SK-N-DZ (cell line): ENCODE results near the gene ZNF136.

Experiments
- DNase-seq: peaks from one replicate; pipeline ENCODE4 v3.0.0-alpha.2; 2015; ENCODE audit warnings: low spot score

The ZNF136 gene

DNA sequence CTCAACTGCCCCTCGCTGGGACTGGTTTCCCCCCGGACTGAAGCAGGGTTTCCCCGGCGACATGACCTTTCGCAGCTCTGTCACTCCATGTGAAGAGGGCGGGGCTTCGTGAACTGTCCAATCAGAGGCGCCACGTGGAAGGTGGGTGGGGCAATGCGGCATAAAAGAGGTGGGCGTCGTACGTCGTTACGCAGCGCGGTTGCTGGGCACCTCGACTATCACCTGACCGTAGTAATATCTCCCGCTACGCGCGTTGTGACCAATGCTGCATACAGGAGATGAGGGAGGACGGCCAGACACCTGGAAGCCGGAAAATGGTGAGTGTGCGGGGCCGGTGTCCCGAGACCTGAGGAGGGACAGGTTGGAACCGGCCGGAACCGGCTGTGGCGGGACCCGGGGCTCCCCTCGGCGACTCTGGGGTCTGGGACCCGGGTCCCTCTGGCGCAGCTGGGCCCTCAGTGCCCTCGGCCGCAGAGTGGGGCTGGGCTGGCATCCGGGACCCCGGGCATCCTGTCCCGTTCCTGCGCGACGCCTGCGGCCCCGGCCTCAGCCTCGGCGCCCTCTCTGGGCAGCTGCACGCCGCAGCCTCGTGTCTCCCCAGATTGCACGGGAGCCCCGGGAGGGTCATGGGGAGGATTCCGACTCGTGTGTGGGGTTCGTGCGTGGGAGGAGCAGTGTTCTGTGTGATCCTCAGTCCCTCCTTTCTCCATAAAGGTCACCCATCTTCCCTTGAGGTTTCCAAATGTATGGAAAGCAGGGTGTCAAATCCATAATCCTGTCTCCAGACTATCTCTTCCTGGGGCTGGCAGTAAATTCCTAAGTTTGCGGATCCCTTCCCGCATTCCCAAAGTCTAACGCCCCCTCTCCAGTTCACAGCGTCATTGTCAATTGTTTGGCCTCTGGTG, 32.2 kb downstream of the ZNF136 start:
- peak; percentile 88 for DNase-seq

DNA sequence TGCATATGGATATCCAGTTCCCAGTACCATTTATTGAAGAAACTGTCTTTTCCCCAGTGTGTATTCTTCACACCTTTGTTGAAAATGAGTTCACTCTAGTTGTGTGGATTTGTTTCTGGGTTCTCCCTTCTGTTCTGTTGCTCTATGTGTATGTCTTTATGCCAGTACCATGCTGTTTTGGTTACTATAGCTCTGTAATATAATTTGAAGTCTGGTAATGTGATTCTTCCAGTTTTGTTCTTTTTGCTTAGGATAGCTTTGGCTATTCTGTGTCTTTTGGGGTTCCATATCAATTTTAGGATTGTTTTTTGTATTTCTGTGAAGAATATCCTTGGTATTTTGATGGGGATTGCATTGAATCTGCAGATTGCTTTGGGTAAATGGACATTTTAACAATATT, 35.2 kb downstream of the ZNF136 start:
- no peak for DNase-seq

DNA sequence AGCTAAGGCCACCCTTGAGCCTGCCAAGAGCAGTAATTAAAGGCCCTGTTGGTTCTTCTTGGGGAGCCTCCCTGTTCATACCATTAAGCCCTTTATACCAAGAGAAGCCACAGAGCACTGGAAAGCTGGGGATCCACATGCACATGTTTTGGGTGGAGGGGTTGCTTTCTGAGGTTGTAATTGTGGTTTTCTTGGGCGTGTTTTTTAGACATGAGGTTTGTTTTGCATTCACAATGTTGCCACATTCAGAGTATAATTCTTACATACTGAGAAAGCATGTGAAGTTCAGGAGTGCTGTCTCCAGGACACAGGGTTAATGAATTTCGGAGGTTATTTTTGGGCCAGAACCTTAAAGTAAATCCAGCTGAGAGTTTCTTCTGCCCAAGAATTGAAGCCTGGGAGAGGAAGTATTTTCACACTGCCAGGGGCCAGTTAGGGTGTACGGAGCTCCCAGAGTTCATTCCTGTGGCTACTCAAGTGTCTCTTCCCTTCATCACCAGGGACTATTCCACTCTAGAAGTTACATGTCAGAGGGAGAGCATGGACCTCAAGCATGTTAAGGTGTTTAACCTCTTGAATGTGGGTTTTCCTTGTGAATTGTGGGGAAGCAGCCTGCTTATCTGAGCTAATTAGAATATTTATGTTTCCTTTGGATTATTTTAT, 37.0 kb downstream of the ZNF136 start:
- no peak for DNase-seq

DNA sequence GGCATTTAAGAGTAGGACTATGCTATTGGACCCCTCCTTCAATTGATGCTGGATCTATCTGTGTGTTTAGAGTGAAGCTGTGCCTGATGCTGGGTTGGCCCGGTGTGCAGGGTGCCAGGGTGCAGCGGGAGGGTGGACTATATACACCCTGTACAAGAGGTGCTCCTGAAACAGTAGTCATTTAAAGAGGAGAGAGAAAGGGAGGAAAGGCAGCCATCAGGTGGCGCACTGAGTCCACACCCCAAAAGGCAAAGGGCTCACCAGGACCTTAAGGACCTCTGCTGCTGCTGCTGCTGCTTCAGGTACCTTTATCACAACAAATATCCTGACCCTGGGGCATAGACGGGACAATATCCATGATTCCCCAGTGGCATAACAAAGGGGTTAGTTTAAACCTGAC, 39.4 kb downstream of the ZNF136 start:
- DNase-seq: peak; percentile 26

DNA sequence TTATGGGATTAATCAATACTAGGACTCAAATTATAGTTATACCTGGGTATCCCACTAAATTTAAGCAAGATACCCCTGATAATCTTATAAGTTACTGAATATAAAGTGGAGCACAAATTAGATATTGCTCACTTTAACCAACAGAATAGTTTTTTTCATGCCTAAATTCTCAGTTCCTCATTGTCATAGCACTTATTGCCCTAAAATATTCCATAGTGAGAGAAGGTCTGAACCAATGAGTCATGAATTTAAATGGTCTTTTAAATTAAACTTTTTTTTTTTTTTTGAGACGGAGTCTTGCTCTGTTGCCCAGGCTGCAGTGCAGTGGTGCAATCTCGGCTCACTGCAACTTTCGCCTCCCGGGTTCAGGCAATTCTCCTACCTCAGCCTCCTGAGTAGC, 42.4 kb downstream of the ZNF136 start:
- no peak for DNase-seq

DNA sequence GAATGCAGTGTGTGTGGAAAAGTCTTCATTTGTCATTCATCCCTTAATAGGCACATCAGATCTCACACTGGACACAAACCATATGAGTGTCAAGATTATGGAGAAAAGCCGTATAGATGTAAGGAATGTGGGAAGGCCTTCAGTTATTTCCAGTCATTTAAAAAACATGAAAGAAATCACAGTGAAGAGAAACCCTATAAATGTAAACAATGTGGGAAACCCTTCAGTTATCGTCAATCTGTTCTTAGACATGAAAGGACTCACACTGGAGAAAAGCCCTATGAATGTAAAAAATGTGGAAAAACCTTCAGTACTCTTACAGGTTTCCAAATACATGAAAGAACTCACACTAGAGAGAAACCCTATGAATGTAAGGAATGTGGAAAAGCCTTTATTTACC, 45.3 kb downstream of the ZNF136 start:
- DNase-seq: no peak

DNA sequence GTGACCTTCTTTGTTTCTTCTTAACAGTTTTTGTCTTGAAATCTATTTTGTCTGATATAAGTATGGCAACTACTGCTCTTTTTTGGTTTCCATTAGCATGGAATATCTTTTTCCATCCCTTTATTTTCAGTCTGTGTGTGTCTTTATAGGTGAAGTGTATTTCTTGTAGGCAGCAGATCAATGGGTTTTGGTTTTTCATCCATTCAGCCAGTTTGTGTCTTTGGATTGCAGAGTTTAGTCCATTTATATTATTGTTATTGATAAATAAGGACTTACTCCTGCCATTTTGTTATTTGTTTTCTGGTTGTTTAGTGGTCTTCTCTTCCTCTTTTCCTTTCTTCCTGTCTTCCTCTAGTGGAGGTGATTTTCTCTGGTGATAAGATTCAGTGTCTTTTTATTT, 54.4 kb downstream of the ZNF136 start:
- DNase-seq: no peak

DNA sequence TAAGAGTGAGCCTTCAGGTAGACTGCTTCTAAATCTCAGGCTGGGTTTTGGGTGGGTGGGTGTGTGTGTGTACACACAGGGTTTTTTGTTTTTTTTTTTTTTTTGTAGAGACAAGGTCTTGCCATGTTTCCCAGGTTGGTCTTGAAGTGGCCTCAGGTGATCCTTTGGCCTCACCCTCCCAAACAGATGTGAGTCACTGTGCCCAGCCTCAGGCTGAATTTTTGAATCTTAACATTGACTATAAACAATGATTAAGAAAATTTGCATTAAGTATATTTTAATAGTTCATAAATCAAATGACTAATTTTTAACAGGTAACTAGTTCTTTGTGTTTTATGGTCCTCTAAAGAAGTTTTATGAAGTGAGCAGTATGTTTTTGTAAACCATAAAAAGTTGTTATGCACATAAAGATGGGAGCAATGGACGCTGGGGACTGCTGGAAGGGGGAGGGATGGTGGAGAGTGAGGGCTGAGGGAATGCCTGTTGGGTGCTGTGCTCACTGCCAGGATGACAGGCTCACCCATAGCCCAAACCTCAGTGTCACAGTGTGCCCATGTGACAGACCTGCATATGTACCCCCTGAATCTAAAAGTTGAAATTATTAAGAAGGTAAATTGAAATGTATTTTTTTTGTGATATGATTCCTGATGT, 60.2 kb downstream of the ZNF136 start:
- no peak for DNase-seq

DNA sequence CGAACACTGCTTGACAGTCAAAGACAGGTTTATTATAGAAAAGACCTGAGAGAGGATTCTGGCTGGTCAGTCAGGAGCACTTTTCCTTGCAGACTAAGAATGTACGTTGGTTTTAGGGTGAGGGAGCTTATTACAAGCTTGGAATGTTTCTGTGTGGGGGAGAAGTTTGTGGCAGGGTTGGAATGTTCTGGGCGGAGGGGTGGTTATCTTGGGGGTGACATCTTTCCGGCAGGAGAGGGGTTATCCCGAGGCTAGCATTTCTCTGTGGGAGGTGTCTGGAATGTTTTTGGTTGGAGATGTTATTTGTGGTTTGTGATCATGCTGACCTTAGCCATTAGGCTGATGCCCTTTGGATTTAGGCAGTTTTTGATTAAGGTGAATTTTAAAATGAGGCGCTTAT, 61.8 kb downstream of the ZNF136 start:
- no peak for DNase-seq

DNA sequence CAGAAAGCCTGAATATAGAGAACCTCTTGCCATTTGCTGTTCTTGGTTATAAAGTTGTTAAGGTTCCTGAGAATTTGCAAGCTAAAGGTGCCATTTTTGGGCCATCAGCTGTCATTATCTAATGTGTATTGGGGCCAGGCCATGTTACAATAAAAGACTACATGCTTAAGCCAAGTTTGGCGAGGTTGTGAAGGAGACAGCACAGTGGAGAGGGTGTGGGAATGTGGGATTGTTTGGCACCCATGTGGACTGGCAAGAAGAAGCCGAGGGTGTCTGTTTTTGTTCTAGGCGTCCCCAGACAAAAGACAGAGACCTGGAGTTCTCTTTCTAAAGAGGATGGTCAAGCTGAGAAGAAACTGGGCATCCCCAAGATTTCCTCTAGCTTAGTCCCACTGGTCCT, 67.1 kb downstream of the ZNF136 start:
- DNase-seq: no peak

DNA sequence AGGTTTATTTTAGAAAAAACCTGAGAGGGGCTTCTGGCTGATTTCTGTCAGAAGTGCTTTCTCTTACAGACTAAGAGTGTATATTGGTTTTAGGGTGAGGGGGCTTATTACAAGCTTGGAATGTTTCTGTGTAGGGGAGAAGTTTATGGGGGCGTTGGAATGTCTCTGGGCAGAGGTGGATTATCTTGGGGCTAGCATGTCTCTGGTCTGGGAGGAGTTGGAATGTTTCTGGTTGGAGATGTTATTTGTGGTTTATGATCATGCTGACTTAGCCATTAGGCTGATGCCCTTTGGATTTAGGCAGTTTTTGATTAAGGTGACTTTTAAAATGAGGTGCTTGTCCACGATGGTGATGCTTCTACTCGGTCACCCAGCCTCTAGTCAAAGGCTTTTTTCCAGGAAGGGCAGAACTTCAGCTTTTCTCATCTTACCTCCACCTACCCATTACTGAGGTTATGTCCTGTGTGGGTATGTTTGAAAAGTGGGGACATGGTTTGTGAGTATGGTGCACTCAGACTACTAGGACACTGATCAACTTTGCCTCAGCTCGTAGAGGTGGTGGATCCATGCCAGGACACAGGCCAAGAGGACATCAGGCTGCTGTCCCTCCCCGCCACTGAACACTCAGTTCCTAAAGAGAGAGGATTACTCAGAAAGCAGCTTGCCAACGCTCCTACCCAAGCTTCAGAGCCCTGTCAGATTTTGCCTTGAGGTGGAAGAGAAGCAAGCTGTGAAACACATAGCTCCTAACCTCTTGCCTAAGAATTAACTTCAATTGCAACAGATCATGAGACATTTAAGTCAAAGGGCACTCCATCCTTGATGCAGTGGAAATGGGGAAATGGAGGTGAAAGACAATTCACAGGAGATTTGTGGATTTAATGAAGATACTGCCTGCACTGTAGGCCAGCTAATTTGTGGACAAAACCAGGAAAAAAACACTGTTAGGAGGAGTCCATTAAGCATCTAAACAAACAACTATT, 68.1 kb downstream of the ZNF136 start:
- DNase-seq: no peak

DNA sequence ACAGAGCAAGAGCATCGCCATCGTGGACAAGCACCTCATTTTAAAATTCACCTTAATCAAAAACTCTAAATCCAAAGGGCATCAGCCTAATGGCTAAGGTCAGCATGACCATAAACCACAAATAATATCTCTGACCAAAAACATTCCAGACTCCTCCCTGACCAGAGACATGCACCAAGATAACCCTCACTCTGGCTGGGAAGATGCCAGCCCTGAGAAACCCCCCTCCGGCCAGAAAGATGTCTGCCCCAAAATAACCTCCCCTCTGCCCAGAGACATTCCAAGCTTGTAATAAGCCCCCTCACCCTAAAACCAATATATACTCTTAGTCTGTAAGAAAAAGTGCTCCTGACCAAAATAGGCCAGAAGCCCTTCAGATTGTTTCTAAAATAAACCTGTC, 70.1 kb downstream of the ZNF136 start:
- DNase-seq: no peak

DNA sequence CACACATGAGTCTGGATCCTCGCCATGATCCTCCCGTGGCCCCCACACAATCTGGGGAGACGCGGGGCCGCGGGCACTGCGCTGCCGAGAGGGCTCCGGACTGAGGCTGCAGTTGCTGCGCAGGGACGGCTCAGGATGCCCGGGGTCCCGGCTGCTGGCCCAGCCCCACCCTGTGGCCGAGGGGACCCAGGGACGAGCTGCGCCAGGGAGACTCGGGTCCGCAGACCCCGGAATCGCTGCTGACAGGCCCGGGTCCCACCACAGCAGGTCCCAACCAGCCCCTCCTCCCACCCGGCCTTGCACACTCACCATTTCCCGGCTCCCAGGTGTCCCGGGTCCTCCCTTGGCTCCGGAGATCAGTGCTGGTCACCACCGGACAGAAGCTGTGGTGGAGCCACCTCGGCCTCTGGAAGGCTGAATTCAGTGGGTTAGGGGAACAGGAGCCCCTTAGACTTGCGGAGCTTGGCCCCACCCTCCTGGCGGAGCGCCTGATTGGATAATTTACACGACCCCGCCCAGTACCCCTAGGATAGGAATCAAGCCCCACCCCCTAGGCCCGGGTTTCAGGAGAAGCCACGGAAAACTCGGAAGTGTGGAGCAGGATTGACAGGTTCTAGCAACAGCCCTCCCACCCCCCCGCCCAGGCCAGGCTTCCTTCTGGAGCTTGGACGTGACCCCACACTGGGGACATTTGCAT, 74.4 kb downstream of the ZNF136 start:
- no peak for DNase-seq
